Fibroblast of villous mesenchyme (primary cell): ENCODE measurements around the gene WDFY2. TPM values are rescaled to one million over a fixed set of nuclear protein-coding genes. Genes with fewer than 3 reads are reported as not detected.

ENCODE experiments used
- DNase-seq: peaks from one replicate; pipeline ENCODE4 v3.0.0-alpha.2; 2010; ENCODE audit warnings: low read depth
- H3K4me3 ChIP-seq: 2 replicates; pipeline ENCODE4 v1.5.1; 2011; ENCODE audit warnings: low read depth, mild to moderate bottlenecking, low read length
- CTCF ChIP-seq: IDR thresholded peaks from 2 replicates; pipeline ENCODE4 v1.5.1; 2012; ENCODE audit warnings: low read depth, mild to moderate bottlenecking, low read length; ENCODE audit not compliant: insufficient read depth
- total RNA-seq: library from RNA; depleted of rRNA; stranded (reverse); fragments of >200 nt; gene quantifications from 2 replicates; pipeline ENCODE4 v1.2.3, GENCODE V29; 2012

WDFY2 gene
- total RNA-seq, 1 donor, result 6.0 TPM

GRCh38 chr13:51781246-51782022 is 197.2 kb downstream of the WDFY2 start:
- H3K4me3 ChIP-seq, result no peak overlapping the region
- DNase-seq, result no peak
- TF ChIP-seq CTCF, result peak; percentile 39

- no peak overlapping the region for H3K4me3 ChIP-seq
- DNase-seq, result no peak
- no peak for TF ChIP-seq CTCF
Observed at GRCh38 chr13:51782026-51782710, 197.9 kb downstream of the WDFY2 start.

GRCh38 chr13:51783428-51784094 is 199.3 kb downstream of the WDFY2 start:
- TF ChIP-seq CTCF, result no peak
- H3K4me3 ChIP-seq, result no peak overlapping the region
- DNase-seq, result no peak

GRCh38 chr13:51784097-51784496 is 199.8 kb downstream of the WDFY2 start:
- H3K4me3 ChIP-seq, result no peak overlapping the region
- TF ChIP-seq CTCF, result no peak
- no peak for DNase-seq

GRCh38 chr13:51785712-51786424 is 201.6 kb downstream of the WDFY2 start:
- no peak overlapping the region for H3K4me3 ChIP-seq
- DNase-seq, result peak; percentile 76
- TF ChIP-seq CTCF, result no peak

- no peak overlapping the region for H3K4me3 ChIP-seq
- TF ChIP-seq CTCF, result no peak
- DNase-seq, result peak; percentile 42
Observed at GRCh38 chr13:51786425-51787265, 202.4 kb downstream of the WDFY2 start.
